ENCODE measurements around the gene RPL3. TPM values are rescaled to one million over a fixed set of nuclear protein-coding genes. Genes with fewer than 3 reads are reported as not detected.
"Not testable (repeated sequence)": the region's sequence is repeated elsewhere in the genome, so short reads cannot be mapped to it uniquely, and the experiment has no call there.

Gene RPL3
- total and polyA plus RNA-seq, 7 experiments from 2014 or later: 1,611 to 5,509 (median 3,848) TPM

DNA sequence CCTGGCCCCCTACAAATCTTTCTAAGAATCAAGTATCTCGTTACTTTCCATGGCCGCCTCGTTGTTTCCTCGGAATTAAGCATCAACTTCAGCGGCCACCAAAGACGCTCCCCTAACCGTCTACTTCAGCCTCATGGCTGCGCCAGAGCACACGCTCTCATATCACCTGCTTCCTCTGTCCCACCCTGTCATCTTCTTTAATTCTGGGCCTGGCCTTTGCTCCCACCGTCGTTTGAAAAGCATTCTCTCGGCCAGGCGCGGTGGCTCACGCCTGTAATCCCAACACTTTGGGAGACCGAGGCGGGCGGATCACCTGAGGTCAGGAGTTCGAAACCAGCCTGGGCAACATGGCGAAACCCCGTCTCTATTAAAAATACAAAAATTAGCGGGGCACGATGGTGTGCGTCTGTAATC lies 1.2 kb upstream of the RPL3 start:
- H3K36me3 Mint-ChIP-seq: peaks cover 3 to 23% (median 6%) of the 10 kb centered on the region in 5 donors
- H3K9me3 Mint-ChIP-seq; H3K9me3 ChIP-seq (ENCODE audit: control insufficient read depth in 2 of 3, low read length in 3 of 3); H3K27me3 ChIP-seq (ENCODE audit: control insufficient read depth in 2 of 2, insufficient read depth in 2 of 2, low read length in 2 of 2); H3K4me3 ChIP-seq (ENCODE audit: low read length); ATAC-seq; intact Hi-C loops (cut with micrococcal nuclease); DNase-seq: not testable (repeated sequence)
- Histone ChIP-seq H3K36me3 (ENCODE audit: control insufficient read depth in 2 of 3, insufficient read depth in 3 of 3, low read length in 3 of 3) (peaks cover 6 to 31% (median 24%) of the 10 kb centered on the region in 3 experiments), H3K27ac (ENCODE audit: low read depth, low read length) (peak overlapping the region; percentile 90), H3K4me1 (ENCODE audit: control insufficient read depth in 2 of 2, insufficient read depth in 2 of 2, low read length in 2 of 2) (peaks cover 27 to 28% of the 10 kb centered on the region in 2 donors)
- H3K4me1 Mint-ChIP-seq: peaks cover 27 to 41% (median 32%) of the 10 kb centered on the region in 7 donors
- H3K27me3 Mint-ChIP-seq: peaks cover 0 to 10% (median 0%) of the 10 kb centered on the region in 5 donors
- peak overlapping the region; percentile 86 to 100 (median 98) for H3K4me3 Mint-ChIP-seq
- CTCF ChIA-PET: interaction anchor here (0.6 to 2.3 kb wide), 4 partner anchors 177 to 239 kb away, joined by 3 to 8 read pairs (median 3); no protein-coding TSS in a partner anchor
- POLR2A ChIA-PET: interaction anchor here (0.9 to 8.1 kb wide), 18 partner anchors 11 to 724 kb away, joined by 3 to 240 read pairs (median 12); partner anchors contain the start of genes APOBEC3C, ATF4, PDGFB and RPS19BP1
- H3K27ac Mint-ChIP-seq: peak overlapping the region; percentile 95 to 99 (median 97)

DNA sequence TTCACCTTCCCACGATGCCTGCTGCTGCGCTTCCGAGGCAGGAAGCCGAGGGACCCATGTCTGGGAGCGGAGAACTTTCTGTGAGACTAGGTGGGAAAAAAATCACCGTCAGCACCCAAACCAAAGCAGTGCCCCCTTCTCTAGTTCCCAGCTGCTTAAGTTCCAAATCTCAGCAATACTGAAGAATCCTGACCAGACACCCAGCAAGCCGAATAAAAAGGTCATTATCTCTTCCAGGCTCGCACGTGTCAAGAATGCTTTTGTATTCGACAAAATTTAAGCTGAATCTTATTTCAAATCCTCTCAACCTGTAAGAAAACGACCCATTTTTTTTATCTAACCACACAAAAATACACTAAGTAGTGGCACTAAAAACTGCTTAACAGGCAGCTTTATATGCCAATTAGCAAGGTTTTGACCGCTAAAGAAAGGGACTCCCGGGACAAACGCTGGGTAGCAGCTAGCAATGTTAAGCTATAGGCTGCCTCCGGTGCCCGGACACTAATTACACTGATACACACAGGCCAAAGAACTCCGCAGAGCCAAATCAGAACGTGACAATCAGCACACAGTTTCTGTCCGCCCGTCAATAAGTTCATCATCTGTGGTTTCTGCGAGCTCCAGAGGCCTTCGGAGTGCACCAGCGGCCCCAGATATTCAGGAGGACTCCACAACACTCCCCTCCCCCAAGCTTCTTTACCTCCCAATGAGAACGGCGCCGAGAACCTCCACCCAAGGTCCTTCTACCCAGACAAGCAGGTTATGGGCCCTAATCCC lies 728 bp downstream of the RPL3 start:
- peaks cover 7 to 38% (median 12%) of the 10 kb centered on the region in 5 donors for H3K36me3 Mint-ChIP-seq
- H3K27me3 ChIP-seq (ENCODE audit: control insufficient read depth in 2 of 2, insufficient read depth in 2 of 2, low read length in 2 of 2): no peaks in the 10 kb centered on the region
- peak overlapping the region; percentile 81 for H3K4me3 ChIP-seq (ENCODE audit: low read length)
- peaks cover 0 to 10% (median 0%) of the 10 kb centered on the region in 11 donors for H3K9me3 Mint-ChIP-seq
- intact Hi-C loops (cut with micrococcal nuclease): loop anchor here (1.0 to 10.0 kb wide), 15 partner anchors 24 to 921 kb away; partner anchors contain the start of genes ATF4 (in 2 of the 2), CBX6 (in 2 of the 2), CBX7 (in 2 of the 2) and RPS19BP1 (in 2 of the 2)
- CTCF ChIA-PET: interaction anchor here (0.6 to 11.7 kb wide), 15 partner anchors 7 to 1024 kb away, joined by 3 to 262 read pairs (median 4); no protein-coding TSS in a partner anchor
- H3K4me3 Mint-ChIP-seq: peak overlapping the region; percentile 95 to 100 (median 98)
- no peaks in the 10 kb centered on the region for H3K9me3 ChIP-seq (ENCODE audit: control insufficient read depth in 2 of 3, low read length in 3 of 3)
- DNase-seq (peak in 1 of 9 donors; percentile 49), ATAC-seq (peak; percentile 3)
- peak overlapping the region; percentile 95 to 99 (median 97) for H3K27ac Mint-ChIP-seq
- peaks cover 27 to 53% (median 35%) of the 10 kb centered on the region in 7 donors for H3K4me1 Mint-ChIP-seq
- H3K27ac ChIP-seq (ENCODE audit: low read depth, low read length): peak overlapping the region; percentile 90
- H3K27me3 Mint-ChIP-seq: peaks cover 0 to 3% (median 0%) of the 10 kb centered on the region in 5 donors
- H3K36me3 ChIP-seq (ENCODE audit: control insufficient read depth in 2 of 3, insufficient read depth in 3 of 3, low read length in 3 of 3): peaks cover 23 to 50% (median 44%) of the 10 kb centered on the region in 3 experiments
- POLR2A ChIA-PET: interaction anchor here (0.6 to 8.1 kb wide), 44 partner anchors 9 to 726 kb away, joined by 3 to 240 read pairs (median 5); partner anchors contain the start of genes ATF4, PDGFB, RPS19BP1 and SYNGR1
- peaks cover 34 to 40% of the 10 kb centered on the region in 2 donors for H3K4me1 ChIP-seq (ENCODE audit: control insufficient read depth in 2 of 2, insufficient read depth in 2 of 2, low read length in 2 of 2)

DNA sequence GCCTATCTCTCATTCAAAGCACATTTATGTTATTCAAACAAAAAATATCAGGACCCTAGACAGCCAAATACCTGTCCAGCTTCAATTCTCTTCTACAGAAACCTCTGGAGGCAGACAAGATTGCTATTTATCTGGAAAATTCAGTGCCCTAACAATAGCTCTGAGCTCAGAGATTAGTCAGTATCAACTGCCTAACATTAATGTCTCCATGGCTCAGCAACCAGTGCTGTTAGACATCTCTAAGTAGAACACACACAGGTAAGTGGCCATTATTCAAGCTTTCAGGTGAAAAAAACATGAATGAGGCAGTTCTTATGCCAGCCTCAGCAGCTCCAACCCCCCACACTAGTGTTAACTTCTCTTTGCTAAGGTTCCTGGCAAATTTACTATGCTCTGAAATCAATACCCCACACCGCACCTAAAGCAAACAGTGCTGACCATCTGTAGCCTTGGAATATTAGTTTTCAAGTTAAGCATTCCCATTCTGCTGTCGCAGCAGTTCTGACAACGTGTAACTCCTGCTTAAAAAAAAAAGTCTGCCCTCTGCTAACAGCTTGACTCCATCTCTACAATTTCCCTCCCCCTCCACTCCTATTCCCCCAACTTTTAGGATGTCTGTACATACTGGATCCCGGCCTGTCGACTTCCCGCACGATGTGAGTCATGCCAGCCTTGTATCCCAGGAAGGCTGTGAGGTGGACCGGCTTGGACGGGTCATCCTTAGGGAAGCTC lies 1.5 kb downstream of the RPL3 start:
- Mint-ChIP-seq H3K27me3 (peaks cover 0 to 3% (median 0%) of the 10 kb centered on the region in 5 donors), H3K9me3 (peaks cover 0 to 12% (median 0%) of the 10 kb centered on the region in 11 donors), H3K36me3 (peaks cover 7 to 45% (median 14%) of the 10 kb centered on the region in 5 donors), H3K4me3 (peak overlapping the region; percentile 95 to 100 (median 98)), H3K4me1 (peaks cover 27 to 59% (median 35%) of the 10 kb centered on the region in 7 donors), H3K27ac (peak overlapping the region; percentile 95 to 99 (median 97))
- ATAC-seq (no peak), DNase-seq (no peak)
- H3K4me1 ChIP-seq (ENCODE audit: control insufficient read depth in 2 of 2, insufficient read depth in 2 of 2, low read length in 2 of 2): peaks cover 34 to 40% of the 10 kb centered on the region in 2 donors
- peak overlapping the region; percentile 90 for H3K27ac ChIP-seq (ENCODE audit: low read depth, low read length)
- POLR2A ChIA-PET: interaction anchor here (0.6 to 8.1 kb wide), 29 partner anchors 8 to 727 kb away, joined by 3 to 240 read pairs (median 5); partner anchors contain the start of genes ATF4, RPS19BP1, SYNGR1 and TAB1
- no peaks in the 10 kb centered on the region for H3K9me3 ChIP-seq (ENCODE audit: control insufficient read depth in 2 of 3, low read length in 3 of 3)
- CTCF ChIA-PET: interaction anchor here (0.5 to 11.7 kb wide), 11 partner anchors 12 to 1025 kb away, joined by 3 to 262 read pairs (median 4); no protein-coding TSS in a partner anchor
- H3K27me3 ChIP-seq (ENCODE audit: control insufficient read depth in 2 of 2, insufficient read depth in 2 of 2, low read length in 2 of 2): no peaks in the 10 kb centered on the region
- peaks cover 29 to 58% (median 49%) of the 10 kb centered on the region in 3 experiments for H3K36me3 ChIP-seq (ENCODE audit: control insufficient read depth in 2 of 3, insufficient read depth in 3 of 3, low read length in 3 of 3)
- H3K4me3 ChIP-seq (ENCODE audit: low read length): peak overlapping the region; percentile 81
- intact Hi-C loops (cut with micrococcal nuclease): loop anchor here (2.0 to 10.0 kb wide), 7 partner anchors 25 to 921 kb away; partner anchors contain the start of genes SUN2 (in 2 of the 2) and APOBEC3C (in 1 of the 2)

DNA sequence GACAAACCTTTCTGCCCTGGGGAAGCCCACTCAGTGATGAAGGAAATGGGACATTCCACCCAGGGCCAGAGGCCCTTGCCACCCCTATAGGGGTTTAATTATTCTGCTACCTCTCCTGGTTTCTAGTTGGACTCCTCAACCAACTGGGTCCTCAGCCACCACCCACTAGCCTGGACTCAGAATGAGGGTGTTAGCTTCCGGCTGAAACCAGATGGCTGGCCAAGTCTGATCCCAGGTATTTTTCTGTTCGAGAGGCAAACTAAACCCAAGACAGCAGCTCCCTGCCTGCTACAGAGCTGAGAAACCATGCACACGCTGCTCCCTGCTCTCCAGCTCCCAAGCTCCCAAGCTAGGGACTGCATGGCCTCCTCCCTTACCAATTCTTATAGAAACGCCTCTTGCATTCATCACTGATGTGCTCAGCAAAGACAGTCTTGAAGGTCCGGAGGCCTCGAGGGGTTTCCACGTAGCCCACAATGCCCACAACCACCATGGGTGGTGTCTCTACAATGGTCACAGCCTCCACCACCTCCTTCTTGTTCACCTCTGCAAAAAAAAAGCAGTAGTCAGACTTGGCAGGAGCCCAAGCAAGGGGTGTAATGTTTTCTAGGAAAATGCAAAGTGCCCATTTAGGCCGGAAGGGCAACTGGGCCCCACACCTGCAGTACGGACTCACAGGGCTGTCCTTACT lies 2.2 kb downstream of the RPL3 start:
- peak overlapping the region; percentile 29 to 100 (median 98) for H3K4me3 Mint-ChIP-seq
- H3K4me1 ChIP-seq (ENCODE audit: control insufficient read depth in 2 of 2, insufficient read depth in 2 of 2, low read length in 2 of 2): peaks cover 34 to 40% of the 10 kb centered on the region in 2 donors
- CTCF ChIA-PET: interaction anchor here (0.6 to 11.7 kb wide), 10 partner anchors 32 to 295 kb away, joined by 3 to 262 read pairs (median 3); no protein-coding TSS in a partner anchor

DNA sequence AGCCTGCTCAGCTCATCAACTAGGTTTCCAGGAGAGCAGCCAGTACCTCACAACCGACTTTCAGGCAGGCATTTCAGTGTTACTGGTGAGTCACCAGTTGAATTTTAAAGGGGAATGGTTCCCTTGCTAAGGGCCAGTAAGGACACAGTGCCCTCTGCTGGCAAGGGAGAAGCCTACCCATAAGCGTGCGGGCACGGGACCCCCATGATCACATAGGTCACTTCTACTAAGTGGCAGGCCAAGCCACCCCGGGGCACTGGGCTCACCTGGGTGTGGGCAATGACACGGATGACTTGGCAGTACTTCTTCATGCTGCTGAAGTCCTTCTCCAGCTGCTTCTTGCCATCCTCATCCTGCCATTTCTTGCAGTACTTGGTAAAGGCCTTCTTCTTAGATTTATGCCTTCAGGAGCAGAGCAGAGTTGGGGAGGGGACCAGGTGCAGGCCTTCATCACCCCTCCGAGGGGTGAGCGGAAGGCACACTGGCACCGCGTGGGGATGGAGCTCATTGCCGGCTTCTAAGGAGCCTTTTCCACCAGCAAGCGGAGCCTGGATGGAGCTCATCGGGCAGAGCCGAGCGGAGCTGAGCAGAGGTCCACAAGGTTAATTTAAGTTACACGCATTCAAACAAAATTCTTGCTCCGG lies 2.9 kb downstream of the RPL3 start:
- peaks cover 27 to 60% (median 35%) of the 10 kb centered on the region in 7 donors for H3K4me1 Mint-ChIP-seq
- POLR2A ChIA-PET: interaction anchor here (0.5 to 8.1 kb wide), 20 partner anchors 8 to 908 kb away, joined by 3 to 240 read pairs (median 4); partner anchors contain the start of gene RPS19BP1
- H3K4me3 Mint-ChIP-seq: peak overlapping the region in 8 of 10 donors; percentile 18 to 100 (median 54)
- intact Hi-C loops (cut with micrococcal nuclease): loop anchor here (1.0 to 10.0 kb wide), 6 partner anchors 71 to 919 kb away; partner anchors contain the start of gene SUN2 (in 2 of the 2)
- H3K9me3 ChIP-seq (ENCODE audit: control insufficient read depth in 2 of 3, low read length in 3 of 3): no peaks in the 10 kb centered on the region
- peaks cover 0 to 12% (median 0%) of the 10 kb centered on the region in 11 donors for H3K9me3 Mint-ChIP-seq
- H3K36me3 ChIP-seq (ENCODE audit: control insufficient read depth in 2 of 3, insufficient read depth in 3 of 3, low read length in 3 of 3): peaks cover 29 to 72% (median 49%) of the 10 kb centered on the region in 3 experiments
- H3K27me3 ChIP-seq (ENCODE audit: control insufficient read depth in 2 of 2, insufficient read depth in 2 of 2, low read length in 2 of 2): no peaks in the 10 kb centered on the region
- H3K27me3 Mint-ChIP-seq: peaks cover 0 to 3% (median 0%) of the 10 kb centered on the region in 5 donors
- peak overlapping the region; percentile 90 for H3K27ac ChIP-seq (ENCODE audit: low read depth, low read length)
- peaks cover 9 to 50% (median 14%) of the 10 kb centered on the region in 5 donors for H3K36me3 Mint-ChIP-seq
- peaks cover 34 to 40% of the 10 kb centered on the region in 2 donors for H3K4me1 ChIP-seq (ENCODE audit: control insufficient read depth in 2 of 2, insufficient read depth in 2 of 2, low read length in 2 of 2)
- ATAC-seq (peak; percentile 46), DNase-seq (peak; percentile 48 to 74 (median 69))
- H3K4me3 ChIP-seq (ENCODE audit: low read length): peak overlapping the region; percentile 12
- CTCF ChIA-PET: interaction anchor here (0.6 to 11.7 kb wide), 13 partner anchors 12 to 565 kb away, joined by 3 to 262 read pairs (median 4); no protein-coding TSS in a partner anchor
- peak overlapping the region in 7 of 9 donors; percentile 38 to 98 (median 76) for H3K27ac Mint-ChIP-seq

More for the DNA sequence above, 2.2 kb downstream of the RPL3 start:
- Mint-ChIP-seq H3K27me3 (peaks cover 0 to 3% (median 0%) of the 10 kb centered on the region in 5 donors), H3K4me1 (peaks cover 27 to 59% (median 35%) of the 10 kb centered on the region in 7 donors), H3K27ac (peak overlapping the region in 8 of 9 donors; percentile 23 to 99 (median 96)), H3K36me3 (peaks cover 7 to 48% (median 14%) of the 10 kb centered on the region in 5 donors), H3K9me3 (peaks cover 0 to 12% (median 0%) of the 10 kb centered on the region in 11 donors)
- no peak for DNase-seq
- Histone ChIP-seq H3K27me3 (ENCODE audit: control insufficient read depth in 2 of 2, insufficient read depth in 2 of 2, low read length in 2 of 2) (no peaks in the 10 kb centered on the region), H3K36me3 (ENCODE audit: control insufficient read depth in 2 of 3, insufficient read depth in 3 of 3, low read length in 3 of 3) (peaks cover 29 to 65% (median 49%) of the 10 kb centered on the region in 3 experiments), H3K27ac (ENCODE audit: low read depth, low read length) (peak overlapping the region; percentile 90), H3K9me3 (ENCODE audit: control insufficient read depth in 2 of 3, low read length in 3 of 3) (no peaks in the 10 kb centered on the region), H3K4me3 (ENCODE audit: low read length) (peak overlapping the region; percentile 81)
- intact Hi-C loops (cut with micrococcal nuclease): loop anchor here (2.0 to 10.0 kb wide), 5 partner anchors 70 to 920 kb away; partner anchors contain the start of gene SUN2 (in 2 of the 2)
- POLR2A ChIA-PET: interaction anchor here (0.6 to 8.1 kb wide), 17 partner anchors 9 to 223 kb away, joined by 3 to 240 read pairs (median 5); partner anchors contain the start of genes ATF4 and RPS19BP1
- ATAC-seq: no peak

Data from naive thymus-derived CD4-positive, alpha-beta T cell (primary cell).